ENCODE measurements around the gene CPNE6.

GRCh38 chr14:24102357-24103048 is 31.1 kb downstream of the CPNE6 start:
- TF ChIP-seq GATA2 (IDR thresholded peaks at IDR 0.05; ENCODE audit: low read depth, low read length) (no peak), GATA3 (IDR thresholded peaks at IDR 0.05; ENCODE audit: low read depth, low read length) (no peak)

Measured in SH-SY5Y (cell line).